ENCODE results near the gene P2RX1.

The P2RX1 gene

DNA sequence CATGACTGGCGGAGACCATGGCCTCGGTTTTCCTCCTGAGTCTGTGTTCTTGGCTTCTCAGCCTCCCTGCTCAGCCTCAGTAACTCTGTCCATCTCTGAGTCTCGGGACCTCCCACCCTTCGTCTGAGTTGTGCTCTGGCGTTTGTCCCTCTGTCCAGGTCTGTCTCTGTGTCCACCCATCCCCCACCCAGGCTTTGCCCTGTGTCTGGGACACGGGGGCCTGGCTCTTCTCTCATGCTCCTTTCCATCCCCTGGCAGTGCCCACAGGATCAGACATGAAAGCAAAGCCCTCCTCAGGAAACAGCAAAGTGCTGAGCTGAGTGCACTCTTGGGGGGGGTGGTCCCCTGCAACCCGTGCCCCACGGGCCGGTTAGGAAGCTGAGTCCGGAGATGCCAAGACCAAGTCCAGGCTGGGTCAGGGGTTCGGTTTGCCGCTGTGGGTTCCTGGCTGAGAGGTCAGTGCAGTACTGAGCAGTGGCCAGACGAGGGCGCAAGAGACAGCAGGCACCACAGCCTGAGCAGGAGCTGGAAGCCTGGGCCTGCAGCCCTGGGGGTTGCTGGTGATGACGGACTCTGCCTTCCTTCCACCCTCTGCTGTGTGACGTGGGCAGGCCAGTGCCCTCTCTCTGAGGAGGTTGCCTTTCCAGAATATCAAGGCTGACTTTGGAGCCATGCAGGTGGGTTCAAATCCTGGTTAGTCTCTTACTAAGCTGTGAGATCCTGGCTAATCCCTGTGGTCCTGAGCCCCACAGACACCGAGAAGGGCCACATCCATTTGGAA, 2.5 kb downstream of the P2RX1 start:
- no peak overlapping the region for H2AFZ ChIP-seq (ENCODE audit: low read length, unreplicated experiment)
- H3K79me2 ChIP-seq (ENCODE audit: control insufficient read depth, insufficient read depth, low read length, unreplicated experiment): no peaks in the 10 kb centered on the region
- no peaks in the 10 kb centered on the region for H3K27me3 ChIP-seq (ENCODE audit: insufficient read depth, low read length)
- no peak overlapping the region for H3K27ac ChIP-seq (ENCODE audit: low read depth, low read length)
- H3K4me1 ChIP-seq (ENCODE audit: control insufficient read depth, insufficient read depth, low read length, unreplicated experiment): peaks cover 6% of the 10 kb centered on the region
- H3K36me3 ChIP-seq (ENCODE audit: insufficient read depth, low read length): no peaks in the 10 kb centered on the region
- no peak overlapping the region for H3K4me3 ChIP-seq (ENCODE audit: low read depth, low read length)

DNA sequence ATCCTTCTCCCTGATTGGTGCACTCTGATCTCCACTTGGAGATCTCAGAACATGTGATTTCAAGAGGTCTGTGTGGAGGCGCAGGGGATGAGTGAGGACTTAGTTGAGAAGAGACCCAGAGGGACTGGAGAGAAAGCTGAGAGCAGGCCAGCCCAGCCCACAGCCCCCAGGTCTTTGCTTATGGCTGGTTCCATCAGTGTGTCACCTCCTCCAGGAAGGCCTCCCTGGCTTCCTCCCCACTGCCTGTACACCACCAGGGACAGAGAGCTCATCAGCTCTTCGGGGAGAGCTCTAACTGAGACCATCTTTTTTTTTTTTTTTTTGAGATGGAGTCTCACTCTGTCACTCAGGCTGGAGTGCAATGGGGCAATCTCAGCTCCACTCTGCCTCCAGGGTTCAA, 3.4 kb downstream of the P2RX1 start:
- Histone ChIP-seq H3K79me2 (ENCODE audit: control insufficient read depth, insufficient read depth, low read length, unreplicated experiment) (no peaks in the 10 kb centered on the region), H3K27ac (ENCODE audit: low read depth, low read length) (no peak overlapping the region), H3K36me3 (ENCODE audit: insufficient read depth, low read length) (no peaks in the 10 kb centered on the region), H3K27me3 (ENCODE audit: insufficient read depth, low read length) (no peaks in the 10 kb centered on the region), H3K4me1 (ENCODE audit: control insufficient read depth, insufficient read depth, low read length, unreplicated experiment) (peaks cover 6% of the 10 kb centered on the region), H2AFZ (ENCODE audit: low read length, unreplicated experiment) (no peak overlapping the region), H3K4me3 (ENCODE audit: low read depth, low read length) (no peak overlapping the region)

DNA sequence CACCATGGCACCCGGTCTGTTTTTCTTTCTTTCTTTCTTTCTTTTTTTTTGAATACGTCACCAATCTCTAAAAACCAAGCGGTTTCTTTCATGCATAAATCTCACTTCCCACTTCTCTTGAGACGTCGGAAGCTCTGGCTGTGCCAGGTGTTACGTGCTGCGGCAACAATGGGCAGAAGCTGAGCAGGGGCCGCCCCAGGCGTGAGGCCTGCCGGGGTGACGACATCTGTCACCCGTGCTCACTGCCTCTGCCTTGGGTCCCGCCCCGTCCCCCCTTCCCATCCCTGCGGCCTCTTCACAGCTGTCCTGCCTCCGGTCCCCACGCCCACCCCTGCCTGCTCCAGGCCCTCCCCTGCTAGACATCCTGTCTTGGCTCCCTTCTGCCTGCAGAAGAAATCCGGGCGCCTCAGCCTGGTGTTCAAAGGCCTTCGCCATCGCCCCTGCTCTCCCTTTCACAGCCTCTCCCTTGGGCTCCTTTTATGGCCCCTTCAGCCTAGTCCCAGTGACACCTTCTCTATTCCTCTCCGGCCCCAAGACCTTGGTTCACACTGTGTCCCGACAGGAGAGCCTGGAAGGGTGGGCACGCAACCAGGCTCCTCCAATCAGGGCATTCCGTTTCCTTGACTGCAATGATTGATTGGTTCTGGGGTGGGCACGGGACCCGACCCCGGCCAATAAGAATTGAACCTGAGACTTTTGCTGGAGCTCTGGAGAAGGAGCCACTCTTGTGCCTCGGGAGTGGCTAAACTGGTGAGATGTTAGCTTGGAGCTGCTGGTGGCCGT, 4.8 kb downstream of the P2RX1 start:
- no peak overlapping the region for H3K27ac ChIP-seq (ENCODE audit: low read depth, low read length)
- no peak overlapping the region for H2AFZ ChIP-seq (ENCODE audit: low read length, unreplicated experiment)
- no peak overlapping the region for H3K4me3 ChIP-seq (ENCODE audit: low read depth, low read length)
- no peaks in the 10 kb centered on the region for H3K79me2 ChIP-seq (ENCODE audit: control insufficient read depth, insufficient read depth, low read length, unreplicated experiment)
- H3K4me1 ChIP-seq (ENCODE audit: control insufficient read depth, insufficient read depth, low read length, unreplicated experiment): no peaks in the 10 kb centered on the region
- no peaks in the 10 kb centered on the region for H3K27me3 ChIP-seq (ENCODE audit: insufficient read depth, low read length)
- no peaks in the 10 kb centered on the region for H3K36me3 ChIP-seq (ENCODE audit: insufficient read depth, low read length)

DNA sequence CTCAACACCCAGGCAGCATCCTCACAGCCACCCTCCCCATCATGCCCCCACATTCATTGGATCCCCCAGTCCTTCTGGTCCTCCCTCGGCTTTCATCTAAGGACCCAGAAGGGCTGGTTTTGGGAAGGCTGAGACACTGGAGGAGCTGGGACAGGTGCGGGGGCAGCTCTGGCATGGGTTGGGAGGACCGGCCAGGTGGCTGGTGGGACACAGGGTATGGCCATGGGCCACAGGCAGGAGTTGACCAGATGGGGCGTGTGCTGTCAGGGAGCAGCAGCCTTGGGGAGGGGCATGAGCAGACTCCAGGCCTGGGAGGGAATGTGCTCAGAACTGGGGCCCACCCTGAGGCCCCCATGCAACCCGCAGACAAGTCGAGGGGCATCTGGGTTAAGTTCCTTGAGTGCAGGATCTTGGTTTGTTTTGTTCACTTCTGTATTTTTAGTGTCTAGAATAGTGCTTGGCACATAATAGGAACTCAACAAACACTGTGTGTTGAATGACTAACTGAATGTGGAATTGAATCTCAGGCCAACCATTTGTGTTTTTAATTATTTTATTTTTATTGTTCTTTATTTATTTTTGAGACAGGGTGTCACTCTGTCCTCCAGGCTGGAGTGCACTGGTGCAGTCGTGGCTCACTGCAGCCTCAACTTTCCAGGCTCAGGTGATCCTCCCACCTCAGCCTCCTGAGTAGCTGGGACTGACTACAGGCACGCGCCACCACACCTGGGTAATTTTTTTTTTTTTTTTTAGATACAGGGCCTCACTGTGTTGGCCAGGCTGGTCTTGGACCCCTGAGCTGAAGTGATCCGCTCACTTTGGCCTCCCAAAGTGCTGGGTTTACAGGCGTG, 5.6 kb downstream of the P2RX1 start:
- H2AFZ ChIP-seq (ENCODE audit: low read length, unreplicated experiment): no peak overlapping the region
- no peak overlapping the region for H3K4me3 ChIP-seq (ENCODE audit: low read depth, low read length)
- no peaks in the 10 kb centered on the region for H3K79me2 ChIP-seq (ENCODE audit: control insufficient read depth, insufficient read depth, low read length, unreplicated experiment)
- H3K4me1 ChIP-seq (ENCODE audit: control insufficient read depth, insufficient read depth, low read length, unreplicated experiment): no peaks in the 10 kb centered on the region
- H3K27me3 ChIP-seq (ENCODE audit: insufficient read depth, low read length): no peaks in the 10 kb centered on the region
- H3K36me3 ChIP-seq (ENCODE audit: insufficient read depth, low read length): no peaks in the 10 kb centered on the region
- no peak overlapping the region for H3K27ac ChIP-seq (ENCODE audit: low read depth, low read length)

DNA sequence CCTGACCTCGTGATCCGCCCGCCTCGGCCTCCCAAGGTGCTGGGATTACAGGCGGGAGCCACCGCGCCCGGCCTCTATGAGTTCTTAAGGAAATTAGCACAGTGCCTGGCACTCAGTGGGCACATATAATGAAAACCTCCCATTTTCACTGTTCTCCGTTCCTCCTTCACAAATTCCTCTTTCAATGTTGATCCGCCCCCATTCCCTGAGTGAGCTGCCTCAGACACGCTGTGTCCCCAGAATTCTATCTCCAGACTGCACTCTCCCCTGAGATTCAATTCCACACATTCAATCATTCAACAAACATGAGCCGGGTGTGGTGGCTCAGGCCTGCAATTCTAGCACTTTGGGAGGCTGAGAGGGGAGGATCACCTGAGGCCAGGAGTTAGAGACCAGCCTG, 7.0 kb downstream of the P2RX1 start:
- Histone ChIP-seq H3K27ac (ENCODE audit: low read depth, low read length) (no peak overlapping the region), H3K79me2 (ENCODE audit: control insufficient read depth, insufficient read depth, low read length, unreplicated experiment) (no peaks in the 10 kb centered on the region), H3K27me3 (ENCODE audit: insufficient read depth, low read length) (no peaks in the 10 kb centered on the region), H3K4me3 (ENCODE audit: low read depth, low read length) (no peak overlapping the region), H3K4me1 (ENCODE audit: control insufficient read depth, insufficient read depth, low read length, unreplicated experiment) (no peaks in the 10 kb centered on the region), H3K36me3 (ENCODE audit: insufficient read depth, low read length) (no peaks in the 10 kb centered on the region), H2AFZ (ENCODE audit: low read length, unreplicated experiment) (no peak overlapping the region)

DNA sequence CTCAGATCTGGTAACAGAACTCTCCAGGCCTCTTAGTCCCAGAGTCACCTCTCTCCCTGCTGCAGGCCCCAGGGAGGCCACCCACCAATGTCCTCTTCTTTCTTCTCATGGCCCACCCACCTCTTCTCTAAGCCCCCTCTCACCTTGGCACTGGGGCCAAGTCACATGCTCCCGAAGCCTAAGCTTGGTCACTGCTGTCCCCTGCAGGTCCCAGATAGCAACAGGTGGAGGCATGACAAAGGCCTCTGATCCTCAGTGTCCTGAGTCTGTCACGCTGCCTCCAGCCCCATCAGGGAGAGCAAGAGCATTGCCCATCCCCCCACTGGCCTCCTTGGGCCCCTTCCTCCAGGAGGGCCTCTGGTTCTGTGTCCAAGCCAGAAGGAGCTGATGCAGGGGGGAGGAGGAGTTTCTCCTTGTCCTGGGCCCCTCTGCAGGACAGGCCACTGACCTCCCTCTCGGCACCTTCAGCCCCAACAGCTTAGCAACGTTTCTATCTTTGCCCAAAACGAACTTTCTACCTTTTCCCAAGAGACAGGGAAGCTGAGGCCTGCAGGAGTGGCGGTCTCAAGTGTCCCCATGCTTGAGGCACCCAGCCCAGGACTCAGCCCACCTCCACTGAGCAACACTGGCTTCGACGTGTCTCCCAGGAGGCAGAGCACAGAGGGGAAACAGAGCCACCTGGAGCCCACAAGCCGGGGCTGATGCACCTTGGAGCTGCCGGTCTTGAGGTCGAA, 8.6 kb downstream of the P2RX1 start:
- H3K27ac ChIP-seq (ENCODE audit: low read depth, low read length): no peak overlapping the region

DNA sequence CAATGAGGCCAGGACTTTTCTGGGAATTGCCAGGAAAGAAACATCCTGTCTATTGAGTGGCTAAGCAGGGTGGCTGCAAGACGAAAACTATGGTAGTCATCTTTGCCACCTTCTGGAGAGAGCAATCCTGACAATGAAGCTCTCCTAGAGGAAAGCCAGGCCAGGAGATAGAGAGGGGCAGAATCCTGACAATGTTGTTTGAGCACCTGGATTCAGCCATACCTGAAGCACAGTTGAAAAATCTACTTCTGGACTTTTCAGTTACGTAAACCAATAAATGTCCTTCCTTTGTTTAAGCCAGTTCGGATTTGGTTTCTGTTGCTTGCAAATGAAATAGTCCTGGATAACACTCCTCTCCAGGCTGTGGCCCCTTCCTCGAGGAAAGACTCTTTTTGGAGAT, 9.4 kb downstream of the P2RX1 start:
- Histone ChIP-seq H3K36me3 (ENCODE audit: insufficient read depth, low read length) (no peaks in the 10 kb centered on the region), H3K27ac (ENCODE audit: low read depth, low read length) (no peak overlapping the region), H3K4me3 (ENCODE audit: low read depth, low read length) (no peak overlapping the region), H3K27me3 (ENCODE audit: insufficient read depth, low read length) (no peaks in the 10 kb centered on the region), H3K4me1 (ENCODE audit: control insufficient read depth, insufficient read depth, low read length, unreplicated experiment) (no peaks in the 10 kb centered on the region), H2AFZ (ENCODE audit: low read length, unreplicated experiment) (no peak overlapping the region), H3K79me2 (ENCODE audit: control insufficient read depth, insufficient read depth, low read length, unreplicated experiment) (no peaks in the 10 kb centered on the region)

More for the DNA sequence above, 8.6 kb downstream of the P2RX1 start:
- Histone ChIP-seq H3K4me1 (ENCODE audit: control insufficient read depth, insufficient read depth, low read length, unreplicated experiment) (no peaks in the 10 kb centered on the region), H3K79me2 (ENCODE audit: control insufficient read depth, insufficient read depth, low read length, unreplicated experiment) (no peaks in the 10 kb centered on the region), H2AFZ (ENCODE audit: low read length, unreplicated experiment) (no peak overlapping the region), H3K36me3 (ENCODE audit: insufficient read depth, low read length) (no peaks in the 10 kb centered on the region), H3K4me3 (ENCODE audit: low read depth, low read length) (no peak overlapping the region), H3K27me3 (ENCODE audit: insufficient read depth, low read length) (no peaks in the 10 kb centered on the region)

DNA sequence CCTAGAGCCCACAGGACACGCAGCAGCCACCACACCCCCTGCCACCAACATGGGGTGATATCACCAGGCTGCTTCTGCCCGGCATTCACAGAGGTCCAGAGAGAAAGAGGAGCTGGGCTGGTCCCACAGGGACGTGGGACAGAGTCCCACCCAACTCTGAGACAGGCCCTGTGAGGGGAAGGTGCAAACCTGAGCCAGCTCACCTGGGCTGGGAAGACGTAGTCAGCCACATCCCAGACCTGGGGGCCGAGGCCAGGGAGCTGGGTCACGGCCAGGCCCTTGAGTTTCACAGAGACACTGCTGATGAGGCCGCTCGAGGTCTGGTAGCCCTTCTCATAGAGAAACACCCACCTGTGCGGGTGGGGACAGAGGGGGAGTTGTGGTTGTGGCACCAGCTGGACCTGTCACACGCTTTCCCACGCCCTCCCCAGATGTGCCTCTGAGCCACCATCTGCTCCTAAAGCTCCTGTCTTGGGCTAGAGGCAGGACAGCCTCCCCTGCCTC, 11.2 kb downstream of the P2RX1 start:
- no peaks in the 10 kb centered on the region for H3K27me3 ChIP-seq (ENCODE audit: insufficient read depth, low read length)
- no peak overlapping the region for H3K27ac ChIP-seq (ENCODE audit: low read depth, low read length)
- no peak overlapping the region for H3K4me3 ChIP-seq (ENCODE audit: low read depth, low read length)
- H3K79me2 ChIP-seq (ENCODE audit: control insufficient read depth, insufficient read depth, low read length, unreplicated experiment): no peaks in the 10 kb centered on the region
- H3K4me1 ChIP-seq (ENCODE audit: control insufficient read depth, insufficient read depth, low read length, unreplicated experiment): no peaks in the 10 kb centered on the region
- no peaks in the 10 kb centered on the region for H3K36me3 ChIP-seq (ENCODE audit: insufficient read depth, low read length)
- no peak overlapping the region for H2AFZ ChIP-seq (ENCODE audit: low read length, unreplicated experiment)

DNA sequence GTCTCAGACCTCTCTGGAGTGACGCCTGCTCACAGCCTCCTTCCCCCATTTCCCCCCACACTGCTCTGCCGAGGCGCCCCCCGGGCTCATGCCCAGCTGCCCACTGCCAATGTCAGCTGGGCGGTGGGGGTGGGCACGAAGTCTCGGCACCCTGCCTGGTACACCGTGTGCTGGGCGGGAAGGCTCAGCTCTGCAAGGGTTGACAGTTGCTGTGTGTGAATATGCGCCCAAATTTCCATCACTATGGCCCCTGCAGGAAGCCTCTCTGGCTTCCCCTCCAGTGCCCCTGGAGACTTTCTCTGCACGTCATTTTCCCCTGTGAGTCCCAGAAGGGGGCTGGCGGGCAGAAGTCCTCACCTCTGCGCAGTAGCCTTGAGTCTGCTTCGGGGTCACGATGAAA, 11.8 kb downstream of the P2RX1 start:
- Histone ChIP-seq H3K4me3 (ENCODE audit: low read depth, low read length) (no peak overlapping the region), H3K79me2 (ENCODE audit: control insufficient read depth, insufficient read depth, low read length, unreplicated experiment) (no peaks in the 10 kb centered on the region), H3K27me3 (ENCODE audit: insufficient read depth, low read length) (no peaks in the 10 kb centered on the region), H3K4me1 (ENCODE audit: control insufficient read depth, insufficient read depth, low read length, unreplicated experiment) (no peaks in the 10 kb centered on the region), H3K36me3 (ENCODE audit: insufficient read depth, low read length) (no peaks in the 10 kb centered on the region), H3K27ac (ENCODE audit: low read depth, low read length) (no peak overlapping the region), H2AFZ (ENCODE audit: low read length, unreplicated experiment) (no peak overlapping the region)

DNA sequence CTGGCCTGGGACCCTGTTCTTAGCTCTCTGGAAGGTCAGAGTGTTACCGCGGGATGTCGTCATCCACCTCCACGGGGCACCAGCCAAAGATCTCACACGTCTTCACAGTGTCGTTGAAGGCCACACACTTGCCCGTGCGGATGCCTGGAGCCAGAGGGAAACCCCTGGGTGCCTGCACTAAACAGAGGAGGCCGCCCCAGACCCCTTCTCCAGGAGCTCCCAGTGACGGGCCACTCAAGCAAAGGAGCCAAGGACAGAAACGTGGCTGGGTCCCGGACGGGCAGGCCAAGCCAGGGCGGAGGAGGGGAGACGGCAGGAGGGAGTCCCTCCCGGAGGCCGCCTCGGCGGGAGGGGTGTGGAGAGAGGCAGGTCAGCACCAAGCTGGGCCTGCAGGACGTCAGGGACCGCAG, 12.4 kb downstream of the P2RX1 start:
- Histone ChIP-seq H3K27ac (ENCODE audit: low read depth, low read length) (no peak overlapping the region), H3K27me3 (ENCODE audit: insufficient read depth, low read length) (no peaks in the 10 kb centered on the region), H3K4me1 (ENCODE audit: control insufficient read depth, insufficient read depth, low read length, unreplicated experiment) (no peaks in the 10 kb centered on the region), H3K36me3 (ENCODE audit: insufficient read depth, low read length) (no peaks in the 10 kb centered on the region), H2AFZ (ENCODE audit: low read length, unreplicated experiment) (no peak overlapping the region), H3K4me3 (ENCODE audit: low read depth, low read length) (no peak overlapping the region), H3K79me2 (ENCODE audit: control insufficient read depth, insufficient read depth, low read length, unreplicated experiment) (no peaks in the 10 kb centered on the region)
